Subcutaneous preadipocyte (primary cell): ENCODE measurements around the gene EVA1B. TPM values are rescaled to one million over a fixed set of nuclear protein-coding genes. Genes with fewer than 3 reads are reported as not detected.

Experiments used
- total RNA-seq: library from RNA; depleted of rRNA; stranded (reverse); fragments of >200 nt; gene quantifications from 2 replicates; pipeline ENCODE4 v1.2.3, GENCODE V29; 2012

The EVA1B gene, protein sequence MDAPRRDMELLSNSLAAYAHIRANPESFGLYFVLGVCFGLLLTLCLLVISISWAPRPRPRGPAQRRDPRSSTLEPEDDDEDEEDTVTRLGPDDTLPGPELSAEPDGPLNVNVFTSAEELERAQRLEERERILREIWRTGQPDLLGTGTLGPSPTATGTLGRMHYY
- 169 and 186 TPM in 2 replicates for total RNA-seq

DNA sequence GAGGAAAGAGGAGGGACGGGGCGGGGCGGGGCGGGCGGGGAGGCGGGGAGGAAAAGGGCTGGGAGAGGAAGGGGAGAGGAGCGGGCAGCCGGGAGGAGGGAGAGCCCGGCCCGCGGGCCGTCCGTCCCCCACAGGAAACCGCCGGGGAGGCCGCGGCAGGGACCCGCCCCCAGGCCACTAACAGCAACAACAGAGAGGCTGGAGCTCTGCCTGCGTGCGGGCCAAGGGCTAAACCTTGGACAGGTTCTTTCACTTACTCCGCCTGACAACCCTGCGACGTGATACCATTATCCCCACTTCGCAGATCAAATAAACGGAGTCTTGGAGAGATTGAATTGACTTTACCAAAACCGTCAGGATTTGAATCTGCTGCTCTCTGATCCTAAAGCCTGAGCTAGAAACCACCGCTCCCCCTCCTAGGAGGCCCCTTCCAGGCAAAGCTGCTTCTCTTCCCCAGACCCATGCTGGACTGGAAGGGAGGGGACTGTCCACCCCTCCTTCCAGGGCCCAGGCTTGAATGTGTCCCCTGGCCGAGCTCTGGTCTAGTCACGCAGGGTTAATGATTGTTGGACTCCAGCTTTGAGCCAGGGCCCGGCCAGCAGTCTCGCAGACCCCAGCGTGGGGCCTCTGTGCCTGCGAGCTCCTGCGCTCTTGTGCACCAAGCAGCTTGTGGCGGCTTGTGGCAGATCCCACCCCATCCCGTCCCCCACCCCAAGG lies at the start of gene EVA1B:
TSS of gene EVA1B (minus strand) at position 10 of the 717 bp plus-strand sequence. CDS start 608 bp downstream, outside the sequence.

DNA sequence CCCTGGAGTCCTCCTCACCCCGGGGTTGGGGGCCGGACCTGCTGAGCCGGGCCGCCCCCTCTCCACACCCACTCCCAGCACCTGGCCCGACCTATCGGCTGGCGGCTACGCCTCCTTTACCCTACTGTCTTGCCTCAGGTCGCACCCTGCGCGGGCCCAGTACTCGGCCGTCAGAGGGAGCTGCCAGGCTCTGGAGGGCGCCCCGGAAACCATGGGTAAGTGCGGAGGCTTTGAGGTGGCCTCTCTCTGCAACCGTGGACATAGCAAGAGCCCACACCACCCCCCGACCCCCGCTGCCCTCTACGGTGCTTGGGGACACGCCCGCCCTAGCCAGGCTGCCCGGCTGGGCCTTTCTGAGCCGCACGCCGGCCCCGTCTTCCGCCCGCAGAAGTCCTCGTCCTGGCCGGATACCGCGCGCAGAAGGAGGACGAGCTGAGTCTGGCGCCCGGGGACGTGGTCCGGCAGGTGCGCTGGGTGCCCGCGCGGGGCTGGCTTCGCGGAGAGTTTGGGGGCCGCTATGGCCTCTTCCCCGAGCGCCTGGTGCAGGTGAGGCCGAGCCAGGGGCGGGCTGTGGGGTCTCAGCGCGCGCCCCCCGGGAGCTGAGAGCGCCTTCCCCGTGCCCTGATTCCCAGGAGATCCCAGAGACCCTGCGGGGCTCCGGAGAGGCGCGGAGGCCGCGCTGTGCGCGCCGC lies 17.1 kb downstream of the EVA1B start, which contains the start of gene SH3D21:
TSS of gene SH3D21 (plus strand) at position 159 of the 692 bp plus-strand sequence. CDS start at position 212, 53 bp downstream.

Other genes starting within 250 kb of the EVA1B start
- not detected in 2 replicates for gene TEKT2, start 239.6 kb downstream of the EVA1B start, total RNA-seq
- gene ADPRS, start 234.8 kb downstream of the EVA1B start, total RNA-seq: 15.1 and 20.3 TPM in 2 replicates
- gene COL8A2, start 198.4 kb downstream of the EVA1B start, total RNA-seq: 2.3 and 3.7 TPM in 2 replicates
- 58.1 and 62.6 TPM in 2 replicates for gene TRAPPC3, start 174.2 kb downstream of the EVA1B start, total RNA-seq
- 99.9 and 136 TPM in 2 replicates for gene MAP7D1, start 167.5 kb downstream of the EVA1B start, total RNA-seq
- gene THRAP3, start 99.2 kb downstream of the EVA1B start, total RNA-seq: 102 and 134 TPM in 2 replicates
- gene SH3D21, start 17.3 kb downstream of the EVA1B start, total RNA-seq: 1.5 and 2.7 TPM in 2 replicates
- 9.2 and 10.4 TPM in 2 replicates for gene STK40, start 62.3 kb upstream of the EVA1B start, total RNA-seq
- gene LSM10, start 74.3 kb upstream of the EVA1B start, total RNA-seq: 8.4 and 9.2 TPM in 2 replicates
- 7.4 and 8.1 TPM in 2 replicates for gene OSCP1, start 126.8 kb upstream of the EVA1B start, total RNA-seq
- gene MRPS15, start 140.7 kb upstream of the EVA1B start, total RNA-seq: 86.0 and 96.2 TPM in 2 replicates
- not detected in 2 replicates for gene CSF3R, start 159.3 kb upstream of the EVA1B start, total RNA-seq